B cell (primary cell): ENCODE results near the gene CD300LD. TPM values are rescaled to one million over a fixed set of nuclear protein-coding genes. Genes with fewer than 3 reads are reported as not detected.
"Not testable (repeated sequence)": the region's sequence is repeated elsewhere in the genome, so short reads cannot be mapped to it uniquely, and the experiment has no call there.

Experiments used
- ATAC-seq: fragments of 200-7000 bp; cut with Tn5 transposase; one replicate; pipeline ENCODE4 v1.10.0; 2021; ENCODE audit warnings: low read depth, mild to moderate bottlenecking, moderate number of reproducible peaks, moderate library complexity
- CTCF ChIA-PET: fragments of 350-600 bp; sonication (Branson Sonifier 250); formaldehyde crosslinking; loops from one replicate; lab custom pipeline; 2021; ENCODE audit warnings: antibody characterized with exemption, inconsistent platforms; lab: Charles Lee
- POLR2A ChIA-PET: fragments of 350-600 bp; sonication (Branson Sonifier 250); formaldehyde crosslinking; loops from one replicate; lab custom pipeline; 2021; ENCODE audit warnings: antibody characterized with exemption; lab: Charles Lee
- DNase-seq: peaks from one replicate; pipeline ENCODE4 v3.0.0; 2013
- H2AFZ ChIP-seq: 2 replicates; pipeline ENCODE4 v1.6.1; 2012; ENCODE audit warnings: mild to moderate bottlenecking, low read depth, low read length; ENCODE audit not compliant: insufficient read depth, poor library complexity, severe bottlenecking
- H3K27ac ChIP-seq, 2 donors: 1 replicate in 1 of 2; 2 replicates in 1 of 2; pipeline ENCODE4 v1.5.1; 2012 to 2013; ENCODE audit warnings: low read length in 2 of 2, mild to moderate bottlenecking in 2 of 2, moderate library complexity in 1 of 2
- H3K27me3 ChIP-seq, 4 experiments: fragments of 200-600 bp in 1 of 4; sonication (generic) in 1 of 4; replicated peaks in 1 of 4; 1 replicate in 2 of 4; 2 replicates in 2 of 4; pipeline versions ENCODE4 v1.6.1 to v1.7.0; 2013 to 2016; ENCODE audit warnings: low read length in 3 of 4, mild to moderate bottlenecking in 2 of 4, mixed read lengths in 1 of 4, moderate library complexity in 1 of 4; ENCODE audit not compliant: insufficient read depth in 4 of 4, control insufficient read depth in 3 of 4; ENCODE audit errors: control extremely low read depth in 1 of 4
- H3K36me3 ChIP-seq, 2 experiments: replicated peaks in 1 of 2; 1 replicate in 1 of 2; 2 replicates in 1 of 2; pipeline versions ENCODE4 v1.6.1 to v1.7.1; 2013; ENCODE audit warnings: low read length in 1 of 2; ENCODE audit not compliant: insufficient read depth in 2 of 2, control insufficient read depth in 1 of 2; ENCODE audit errors: control extremely low read depth in 1 of 2, extremely low read depth in 1 of 2
- H3K4me1 ChIP-seq, 2 donors: fragments of 200-600 bp in 1 of 2; sonication (generic) in 1 of 2; 1 replicate in 1 of 2; 2 replicates in 1 of 2; pipeline versions ENCODE4 v1.5.1 to v1.6.1; 2013 to 2017; ENCODE audit warnings: low read length in 2 of 2; ENCODE audit not compliant: control insufficient read depth in 2 of 2, insufficient read depth in 2 of 2
- H3K4me2 ChIP-seq: replicated peaks from 2 replicates; pipeline ENCODE3; 2012; ENCODE audit warnings: mild to moderate bottlenecking, low read depth, low read length; ENCODE audit not compliant: poor library complexity, severe bottlenecking
- H3K4me3 ChIP-seq, 5 experiments: fragments of 200-600 bp in 1 of 5; sonication (generic) in 1 of 5; 1 replicate in 3 of 5; 2 replicates in 2 of 5; pipeline versions ENCODE4 v1.5.1 to v1.7.0; 2011 to 2016; ENCODE audit warnings: low read length in 4 of 5, mild to moderate bottlenecking in 4 of 5, low read depth in 2 of 5, control low read depth in 1 of 5, moderate library complexity in 1 of 5; ENCODE audit not compliant: insufficient read depth in 1 of 5; ENCODE audit errors: control extremely low read depth in 1 of 5, extremely low read depth in 1 of 5
- H3K79me2 ChIP-seq: fragments of 200-600 bp; sonication (generic); one replicate; pipeline ENCODE4 v1.6.0; 2016; ENCODE audit warnings: low read length; ENCODE audit not compliant: control insufficient read depth, insufficient read depth
- H3K9ac ChIP-seq: fragments of 200-600 bp; sonication (generic); 2 replicates; pipeline ENCODE4 v1.6.1; 2017; ENCODE audit warnings: mild to moderate bottlenecking, low read length, moderate library complexity
- H3K9me3 ChIP-seq, 3 donors: one replicate each; pipeline versions ENCODE4 v1.6.1 to v1.7.1; 2013; ENCODE audit warnings: low read length in 2 of 3; ENCODE audit not compliant: control insufficient read depth in 2 of 3, insufficient read depth in 1 of 3; ENCODE audit errors: control extremely low read depth in 1 of 3
- H4K20me1 ChIP-seq: 2 replicates; pipeline ENCODE4 v1.6.0; 2012; ENCODE audit warnings: mild to moderate bottlenecking, low read length; ENCODE audit not compliant: insufficient read depth, control insufficient read depth, poor library complexity, severe bottlenecking
- H3K27ac Mint-ChIP-seq: one replicate; pipeline ENCODE4 v1.8.0; 2021; ENCODE audit warnings: mixed read lengths
- H3K27me3 Mint-ChIP-seq: one replicate; pipeline ENCODE4 v1.8.0; 2021; ENCODE audit warnings: mixed read lengths
- H3K4me1 Mint-ChIP-seq: one replicate; pipeline ENCODE4 v1.8.0; 2021; ENCODE audit warnings: mixed read lengths
- H3K4me3 Mint-ChIP-seq: one replicate; pipeline ENCODE4 v1.8.0; 2021; ENCODE audit warnings: mixed read lengths
- H3K9me3 Mint-ChIP-seq: one replicate; pipeline ENCODE4 v1.8.0; 2022; ENCODE audit warnings: mixed read lengths; ENCODE audit not compliant: insufficient read depth
- CTCF ChIP-seq: fragments of 200-600 bp; IDR thresholded peaks from one replicate; pipeline ENCODE4 v1.8.0; 2022; ENCODE audit warnings: antibody characterized with exemption, mild to moderate bottlenecking
- EZH2 ChIP-seq: IDR thresholded peaks from 2 replicates; pipeline ENCODE4 v1.6.1; 2012; ENCODE audit warnings: borderline replicate concordance, low read depth, mild to moderate bottlenecking, moderate library complexity, low read length; ENCODE audit not compliant: insufficient read depth, poor library complexity, severe bottlenecking
- whole genome bisulfite sequencing: methylation state at CpG from one replicate; pipeline ENCODE4 v1.1.5; 2013; ENCODE audit warnings: missing lambda C conversion rate; ENCODE audit not compliant: insufficient coverage; 5-methylcytosine and 5-hydroxymethylcytosine counted together
- intact Hi-C: fragments of 100-400 bp; cut with micrococcal nuclease; formaldehyde crosslinking; loops from one replicate; pipeline ENCODE4 v1.10.0; 2022
- polyA plus RNA-seq: library from polyadenylated mRNA; depleted of rRNA; stranded (reverse); fragments of >200 nt; gene quantifications from 2 replicates; pipeline ENCODE4 v1.2.3, GENCODE V29; 2012
- total RNA-seq, 2 donors: library from RNA; stranded (reverse); fragments of 120-200 nt in 1 of 2; gene quantifications; 1 replicate in 1 of 2; 2 replicates in 1 of 2; pipeline versions ENCODE4 v1.2.3 to v1.2.4, GENCODE V29; 2013 to 2022

CD300LD gene
- total and polyA plus RNA-seq, 2 donors (not counting 1 experiment from before 2014, with no cell fraction given) = not detected

DNA sequence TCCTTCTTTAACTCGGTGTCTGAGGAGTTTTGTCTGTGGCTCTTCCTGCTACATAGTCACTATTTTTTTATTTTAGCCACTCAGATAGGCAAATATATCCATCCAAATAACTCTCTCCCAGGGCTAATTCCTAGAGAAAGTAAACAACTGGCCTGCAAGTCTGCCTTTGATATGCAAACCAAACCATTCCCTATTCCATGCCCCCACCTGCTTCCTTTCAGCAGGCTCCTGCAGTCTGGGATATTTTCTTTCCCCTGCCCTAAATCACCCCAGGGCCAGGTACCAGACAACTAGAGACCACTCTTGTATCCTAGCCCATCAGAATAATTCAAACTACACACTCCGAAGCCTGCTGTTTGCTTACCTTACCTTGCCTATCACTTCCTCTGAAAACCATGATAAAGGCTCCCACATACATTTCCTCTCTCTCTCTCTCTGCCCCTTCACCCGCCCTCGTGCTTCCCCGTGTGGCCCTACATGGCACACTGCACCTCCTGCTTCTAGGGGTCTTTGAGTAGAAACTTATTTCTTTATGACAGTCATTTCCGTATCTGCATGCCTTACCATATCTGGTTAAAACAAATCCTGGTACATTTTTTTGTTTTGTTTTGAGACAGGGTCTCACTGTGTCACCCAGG lies 33.1 kb downstream of the CD300LD start:
- Histone ChIP-seq H3K27me3 (no peaks in the 10 kb centered on the region), H4K20me1 (no peaks in the 10 kb centered on the region), H3K9me3 (peaks cover 0 to 9% (median 8%) of the 10 kb centered on the region in 3 donors), H3K36me3 (no peaks in the 10 kb centered on the region), H3K9ac (no peak overlapping the region), H3K4me3 (no peak overlapping the region), H3K27ac (peak overlapping the region; percentile 47 to 79), H2AFZ (no peak overlapping the region), H3K4me2 (peak overlapping the region; percentile 34), H3K79me2 (no peaks in the 10 kb centered on the region), H3K4me1 (peaks cover 36 to 54% of the 10 kb centered on the region in 2 donors)
- peak overlapping the region; percentile 66 for H3K27ac Mint-ChIP-seq
- ATAC-seq = no peak
- peaks cover 19% of the 10 kb centered on the region for H3K27me3 Mint-ChIP-seq
- no peak for TF ChIP-seq EZH2
- no peak for TF ChIP-seq CTCF
- no peak for DNase-seq
- intact Hi-C loops = no loop called here
- H3K4me1 Mint-ChIP-seq = peaks cover 27% of the 10 kb centered on the region
- peak overlapping the region; percentile 4 for H3K4me3 Mint-ChIP-seq
- ChIA-PET CTCF (no interaction called here), POLR2A (no interaction called here)
- WGBS = 50% methylated on average over 2 of the region's 6 CpGs
- H3K9me3 Mint-ChIP-seq = no peaks in the 10 kb centered on the region

- H3K27me3 ChIP-seq, CTCF ChIA-PET, H2AFZ ChIP-seq, H3K36me3 ChIP-seq, H3K9ac ChIP-seq, ATAC-seq, POLR2A ChIA-PET, H3K9me3 Mint-ChIP-seq, H3K4me3 ChIP-seq, H3K9me3 ChIP-seq, H3K79me2 ChIP-seq, H4K20me1 ChIP-seq, intact Hi-C loops: not testable (repeated sequence)
- H3K4me1 Mint-ChIP-seq = peaks cover 27% of the 10 kb centered on the region
- peak overlapping the region; percentile 66 for H3K27ac Mint-ChIP-seq
- Histone ChIP-seq H3K27ac (peak overlapping the region; percentile 47 to 79), H3K4me1 (peaks cover 36 to 54% of the 10 kb centered on the region in 2 donors), H3K4me2 (peak overlapping the region; percentile 34)
- peak overlapping the region; percentile 44 for H3K4me3 Mint-ChIP-seq
- H3K27me3 Mint-ChIP-seq = peaks cover 15% of the 10 kb centered on the region
- DNase-seq = peak; percentile 47
- WGBS = 73% methylated on average over 4 of the region's 4 CpGs
Measured at GRCh38 chr17:74558402-74558801, 33.7 kb downstream of the CD300LD start.
